IMR-90 (cell line): Measurements from ENCODE around the gene SREBF2. TPM values are rescaled to one million over a fixed set of nuclear protein-coding genes. Genes with fewer than 3 reads are reported as not detected.

Experiments
- ATAC-seq: fragments of 200-7000 bp; cut with Tn5 transposase; 2 replicates; pipeline ENCODE4 v1.9.1; 2020; ENCODE audit warnings: low read depth, mild to moderate bottlenecking, moderate library complexity
- Bru-seq: library from RNA; stranded (reverse); fragments of 400-500 nt; gene quantifications from one replicate; lab custom pipeline; 2021; lab: Mats Ljungman, UMichigan
- BruChase-seq, 2 experiments: library from RNA; stranded (reverse); fragments of 400-500 nt; gene quantifications; one replicate each; lab custom pipeline; 2021; lab: Mats Ljungman, UMichigan
- BruUV-seq: library from RNA; stranded (reverse); fragments of 400-500 nt; replicated peaks from 2 replicates; lab custom pipeline; 2021; lab: Mats Ljungman, UMichigan
- CTCF ChIA-PET: fragments of 300-600 bp; formaldehyde crosslinking; extraction: SDS; loops from one replicate; lab custom pipeline; 2021; ENCODE audit warnings: antibody characterized with exemption; lab: Yijun Ruan, JAX
- POLR2A ChIA-PET: fragments of 300-600 bp; sonication (Branson Sonifier 250); formaldehyde crosslinking; loops from one replicate; lab custom pipeline; 2022; ENCODE audit warnings: antibody characterized with exemption; ENCODE audit not compliant: unreplicated experiment; lab: Charles Lee
- DNase-seq: peaks from one replicate; pipeline ENCODE4 v3.0.0; 2013
- H2AFZ ChIP-seq: replicated peaks from 2 replicates; pipeline ENCODE3; 2013; ENCODE audit warnings: low read length, mild to moderate bottlenecking; ENCODE audit not compliant: poor library complexity
- H2AK5ac ChIP-seq: 2 replicates; pipeline ENCODE4 v1.6.1; 2013; ENCODE audit warnings: low read depth, low read length, inconsistent platforms
- H2AK9ac ChIP-seq: replicated peaks from 2 replicates; pipeline ENCODE3; 2013; ENCODE audit warnings: mild to moderate bottlenecking, low read depth, low read length, moderate library complexity; ENCODE audit not compliant: poor library complexity
- H2BK120ac ChIP-seq: 2 replicates; pipeline ENCODE4 v1.6.1; 2013; ENCODE audit warnings: low read depth, low read length, inconsistent platforms
- H2BK15ac ChIP-seq: 3 replicates; pipeline ENCODE4 v1.6.1; 2013; ENCODE audit warnings: low read depth, low read length, inconsistent platforms
- H2BK20ac ChIP-seq: 2 replicates; pipeline ENCODE4 v1.6.1; 2013; ENCODE audit warnings: low read depth, mild to moderate bottlenecking, inconsistent platforms, low read length, moderate library complexity
- H2BK5ac ChIP-seq: 2 replicates; pipeline ENCODE4 v1.6.1; 2013; ENCODE audit warnings: mild to moderate bottlenecking, low read depth, low read length, inconsistent platforms; ENCODE audit not compliant: poor library complexity, severe bottlenecking
- H3K14ac ChIP-seq: replicated peaks from 2 replicates; pipeline ENCODE4 v1.6.1; 2013; ENCODE audit warnings: low read depth, low read length, inconsistent platforms
- H3K18ac ChIP-seq: 2 replicates; pipeline ENCODE4 v1.6.1; 2013; ENCODE audit warnings: low read depth, low read length, control low read depth
- H3K23ac ChIP-seq: 2 replicates; pipeline ENCODE4 v1.6.1; 2013; ENCODE audit warnings: low read depth, low read length, inconsistent platforms
- H3K27ac ChIP-seq: 2 replicates; pipeline ENCODE4 v1.5.1; 2013; ENCODE audit warnings: mild to moderate bottlenecking, control low read depth, low read length; ENCODE audit not compliant: insufficient read depth
- H3K27me3 ChIP-seq: 2 replicates; pipeline ENCODE4 v1.6.1; 2013; ENCODE audit warnings: low read length; ENCODE audit not compliant: control insufficient read depth, insufficient read depth
- H3K36me3 ChIP-seq: 2 replicates; pipeline ENCODE4 v1.6.1; 2013; ENCODE audit warnings: low read length, mixed read lengths; ENCODE audit not compliant: control insufficient read depth, insufficient read depth
- H3K4ac ChIP-seq: 2 replicates; pipeline ENCODE4 v1.6.1; 2013; ENCODE audit warnings: low read depth, low read length, inconsistent platforms
- H3K4me1 ChIP-seq: 2 replicates; pipeline ENCODE4 v1.6.1; 2013; ENCODE audit warnings: low read length, mixed read lengths; ENCODE audit not compliant: control insufficient read depth, insufficient read depth
- H3K4me2 ChIP-seq: 2 replicates; pipeline ENCODE4 v1.6.1; 2013; ENCODE audit warnings: low read depth, mild to moderate bottlenecking, control low read depth, low read length, moderate library complexity
- H3K4me3 ChIP-seq: 2 replicates; pipeline ENCODE4 v1.5.1; 2013; ENCODE audit warnings: low read depth, mild to moderate bottlenecking, control low read depth, low read length, moderate library complexity; ENCODE audit not compliant: insufficient read depth
- H3K56ac ChIP-seq: 2 replicates; pipeline ENCODE4 v1.6.1; 2013; ENCODE audit warnings: low read length, inconsistent platforms; ENCODE audit not compliant: insufficient read depth; ENCODE audit errors: extremely low read depth
- H3K79me1 ChIP-seq, 2 experiments: 2 replicates each; pipeline ENCODE4 v1.6.1; 2013; ENCODE audit warnings: low read length in 2 of 2, inconsistent platforms in 1 of 2, low read depth in 1 of 2
- H3K9ac ChIP-seq: 2 replicates; pipeline ENCODE4 v1.6.1; 2013; ENCODE audit warnings: low read depth, low read length, control low read depth
- H3K9me1 ChIP-seq: 2 replicates; pipeline ENCODE4 v1.6.1; 2013; ENCODE audit warnings: low read length, inconsistent platforms; ENCODE audit not compliant: insufficient read depth
- H3K9me3 ChIP-seq: 2 replicates; pipeline ENCODE4 v1.6.1; 2013; ENCODE audit warnings: low read length; ENCODE audit not compliant: control insufficient read depth, insufficient read depth
- H4K20me1 ChIP-seq: 2 replicates; pipeline ENCODE4 v1.6.1; 2013; ENCODE audit warnings: low read length, inconsistent platforms; ENCODE audit not compliant: insufficient read depth
- H4K5ac ChIP-seq: 2 replicates; pipeline ENCODE4 v1.6.1; 2013; ENCODE audit warnings: mild to moderate bottlenecking, low read depth, low read length, control low read depth
- H4K8ac ChIP-seq, 2 experiments: 2 replicates each; pipeline ENCODE4 v1.6.1; 2013; ENCODE audit warnings: low read depth in 2 of 2, low read length in 2 of 2, control low read depth in 1 of 2, inconsistent platforms in 1 of 2
- H4K91ac ChIP-seq: 2 replicates; pipeline ENCODE4 v1.6.1; 2013; ENCODE audit warnings: low read depth, low read length, inconsistent platforms; ENCODE audit not compliant: insufficient read depth
- BHLHE40 ChIP-seq: fragments of 150-350 bp; IDR thresholded peaks from 2 replicates; pipeline ENCODE4 v1.6.1; 2016; ENCODE audit warnings: mild to moderate bottlenecking, low read depth, low read length
- CHD1 ChIP-seq: IDR thresholded peaks from 2 replicates; pipeline ENCODE4 v1.6.1; 2012; ENCODE audit warnings: low read depth, low read length, improper control_type of control experiment
- FOS ChIP-seq: fragments of 150-350 bp; IDR thresholded peaks from 2 replicates; pipeline ENCODE4 v1.6.1; 2016; ENCODE audit warnings: low read depth, low read length
- MAFK ChIP-seq: IDR thresholded peaks from 2 replicates; pipeline ENCODE4 v1.6.1; 2012; ENCODE audit warnings: low read depth, low read length, improper control_type of control experiment
- MAZ ChIP-seq: IDR thresholded peaks from 2 replicates; pipeline ENCODE4 v1.6.1; 2012; ENCODE audit warnings: low read depth, mild to moderate bottlenecking, low read length, improper control_type of control experiment, moderate library complexity, borderline replicate concordance
- NFE2L2 ChIP-seq: fragments of 150-350 bp; IDR thresholded peaks from 2 replicates; pipeline ENCODE4 v1.6.1; 2016; ENCODE audit warnings: low read depth, mild to moderate bottlenecking, low read length
- POLR2A ChIP-seq: IDR thresholded peaks from 2 replicates; pipeline ENCODE4 v1.6.1; 2012; ENCODE audit warnings: mild to moderate bottlenecking, low read depth, low read length
- RAD21 ChIP-seq: IDR thresholded peaks from 2 replicates; pipeline ENCODE4 v1.6.1; 2012; ENCODE audit warnings: low read length, improper control_type of control experiment
- RCOR1 ChIP-seq: IDR thresholded peaks from 2 replicates; pipeline ENCODE4 v1.6.1; 2012; ENCODE audit warnings: mild to moderate bottlenecking, low read length, improper control_type of control experiment; ENCODE audit not compliant: insufficient replicate concordance
- SMC3 ChIP-seq: fragments of 150-350 bp; IDR thresholded peaks from 2 replicates; pipeline ENCODE4 v1.6.1; 2016; ENCODE audit warnings: low read depth, mild to moderate bottlenecking, antibody characterized with exemption, low read length, moderate library complexity
- WGBS, 2 experiments: methylation state at CpG; one replicate each; pipeline versions ENCODE4 v1.1.5 to v1.1.7; 2013; ENCODE audit warnings: missing lambda C conversion rate in 2 of 2; ENCODE audit not compliant: insufficient read length in 1 of 2; ENCODE audit errors: extremely low coverage in 2 of 2; 5-methylcytosine and 5-hydroxymethylcytosine counted together
- dilution Hi-C: fragments of 300-500 bp; cut with HindIII; formaldehyde crosslinking; loops from one replicate; pipeline ENCODE4 v1.14.3; 2018; ENCODE audit warnings: low sequenced_read_pairs; ENCODE audit not compliant: unreplicated experiment
- in situ Hi-C: fragments of 300-500 bp; cut with MboI; formaldehyde crosslinking; loops from 3 replicates; pipeline ENCODE4 v1.14.3; 2019; ENCODE audit warnings: low sequenced_read_pairs, inconsistent platforms, mixed read lengths
- intact Hi-C: fragments of 100-400 bp; cut with micrococcal nuclease; formaldehyde crosslinking; loops from 2 replicates; pipeline ENCODE4 v1.10.0; 2022
- long read RNA-seq: library from polyadenylated mRNA; unstranded; transcript quantifications from one replicate; pipeline ENCODE4 v2.0.0, GENCODE V29; 2021; ENCODE audit not compliant: unreplicated experiment
- polyA plus RNA-seq, 3 experiments: library from polyadenylated mRNA; depleted of rRNA; stranded (reverse); fragments of >200 nt; gene quantifications; 2 replicates each; pipeline ENCODE4 v1.2.3, GENCODE V29; 2012; ENCODE audit warnings: low replicate concordance in 1 of 3
- total RNA-seq: library from RNA; depleted of rRNA; stranded (reverse); fragments of >200 nt; gene quantifications from 2 replicates; pipeline ENCODE4 v1.2.3, GENCODE V29; 2012; rRNA removed
- TF ChIP-seq, protein P1 (sequence below): conservative IDR thresholded peaks from 2 replicates; pipeline ENCODE4 v1.5.1; 2012; ENCODE audit warnings: mild to moderate bottlenecking, low read depth, low read length, improper control_type of control experiment
- TF ChIP-seq, protein P2 (sequence below): fragments of 150-350 bp; IDR thresholded peaks from 2 replicates; pipeline ENCODE4 v1.6.1; 2016; ENCODE audit warnings: low read depth, mild to moderate bottlenecking, low read length, moderate library complexity, borderline replicate concordance

Gene SREBF2
- 8.1 and 9.2 TPM in 2 replicates for total RNA-seq
- polyA plus RNA-seq (2012; rRNA removed), result 47.4 and 50.1 TPM in 2 replicates
- 40.1 and 52.1 TPM in 2 replicates for polyA plus RNA-seq (2012; cell fraction: cytosol; rRNA removed)
- 62.2 and 101 TPM in 2 replicates for polyA plus RNA-seq (2012; cell fraction: nucleus; rRNA removed; ENCODE audit: low replicate concordance)
- Bru-seq, nascent RNA, result percentile 72 among the genes with signal in this experiment
- percentile 79 among the genes with signal in this experiment for BruChase-seq, experiment 1, labeled RNA remaining after a 6-hour chase
- BruChase-seq, experiment 2, labeled RNA remaining after a 2-hour chase, result percentile 74 among the genes with signal in this experiment
- long read RNA-seq, full-length matches to known transcripts, result 5 of 42 reads
- long read RNA-seq, partial matches to known transcripts, result 30 of 42 reads
- long read RNA-seq, other reads (novel, unspliced or antisense), result 7 of 42 reads

DNA sequence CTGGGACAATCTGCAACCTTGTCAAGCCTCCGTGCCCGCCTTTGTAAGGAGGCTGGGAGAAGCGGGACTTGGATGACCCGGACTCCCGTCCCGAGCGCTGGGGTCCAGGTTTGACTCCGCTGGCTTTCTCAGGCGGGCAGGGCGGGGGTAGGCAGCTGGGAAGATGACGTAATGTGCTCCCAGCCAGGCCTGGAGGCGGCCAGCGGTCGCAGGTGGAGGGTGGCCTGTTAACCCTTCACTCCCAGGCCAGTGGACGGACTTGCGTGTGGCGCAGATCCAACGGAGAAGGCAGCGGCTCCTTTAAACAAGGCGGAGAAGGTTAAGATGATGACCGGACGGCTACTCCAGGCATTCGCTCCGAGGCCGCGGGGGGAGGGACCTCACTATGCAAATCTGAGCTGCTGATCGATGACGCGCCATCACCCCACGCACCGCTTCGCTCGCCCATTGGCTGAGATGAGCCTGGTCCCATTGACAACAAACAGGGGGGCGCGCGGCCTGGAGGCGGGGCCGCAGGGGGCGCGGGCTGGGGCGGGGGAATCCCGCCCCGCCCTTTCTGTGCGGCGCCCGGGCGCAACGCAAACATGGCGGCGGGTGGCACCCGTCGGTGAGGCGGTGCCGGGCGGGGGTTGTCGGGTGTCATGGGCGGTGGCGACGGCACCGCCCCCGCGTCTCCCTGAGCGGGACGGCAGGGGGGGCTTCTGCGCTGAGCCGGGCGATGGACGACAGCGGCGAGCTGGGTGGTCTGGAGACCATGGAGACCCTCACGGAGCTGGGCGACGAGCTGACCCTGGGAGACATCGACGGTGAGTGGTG is at the start of gene SREBF2:
TSS of gene SREBF2 (plus strand) at position 553 of the 816 bp plus-strand sequence. CDS start at position 719, 166 bp downstream.
- no TSS peak for BruUV-seq
- Histone ChIP-seq H2AFZ (peak within 1 kb of the TSS; percentile 97), H3K4me3 (peak within 1 kb of the TSS; percentile 83), H3K23ac (peak within 1 kb of the TSS; percentile 77; the same call in 1 of the 2 replicates), H3K27ac (peak within 1 kb of the TSS; percentile 72), H3K9me3 (no peaks in the 10 kb centered on the region), H3K4me2 (peak within 1 kb of the TSS; percentile 84), H2BK15ac (peak within 1 kb of the TSS; percentile 22; the same call in 1 of the 3 replicates), H4K20me1 (peaks cover 13% of the 10 kb centered on the region; the same call in 1 of the 2 replicates), H3K9ac (peak within 1 kb of the TSS; percentile 71), H2BK20ac (peak within 1 kb of the TSS; percentile 36; the same call in 1 of the 2 replicates), H3K4me1 (no peaks in the 10 kb centered on the region), H3K79me1 (peaks cover 10 to 39% of the 10 kb centered on the region in 2 experiments; a peak in 3 of 4 replicates), H3K56ac (peak within 1 kb of the TSS; percentile 70; the same call in 1 of the 2 replicates), H3K27me3 (no peaks in the 10 kb centered on the region), H2BK5ac (peak within 1 kb of the TSS; percentile 84), H3K14ac (peak within 1 kb of the TSS; percentile 77), H4K91ac (peak within 1 kb of the TSS; percentile 75), H3K36me3 (peaks cover 3% of the 10 kb centered on the region; the same call in 1 of the 2 replicates), H4K5ac (peak within 1 kb of the TSS; percentile 21), H3K4ac (peak within 1 kb of the TSS; percentile 87), H2AK5ac (peak within 1 kb of the TSS; percentile 72; the same call in 1 of the 2 replicates), H2AK9ac (peak within 1 kb of the TSS; percentile 98), H3K9me1 (no peaks in the 10 kb centered on the region), H4K8ac (peak within 1 kb of the TSS in 1 of 2 experiments; percentile 89; a peak in 2 of 4 replicates), H3K18ac (peak within 1 kb of the TSS; percentile 49), H2BK120ac (peak within 1 kb of the TSS; percentile 82)
- peak; percentile 99 for DNase-seq
- peak; percentile 98 for ATAC-seq
- POLR2A ChIA-PET, result interaction anchor here (0.6 kb wide), 2 partner anchors 19 to 146 kb away, joined by 5 to 6 read pairs; no protein-coding TSS in a partner anchor
- in situ Hi-C loops, result no loop called here
- intact Hi-C loops, result no loop called here
- dilution Hi-C loops, result no loop called here
- 0% methylated on average over 46 of the region's 75 CpGs; no CpG with 5 or more reads in 1 of the 2 experiments for WGBS, 2 experiments
- CTCF ChIA-PET, result interaction anchor here (0.8 kb wide), 1 partner anchor 24 kb away, joined by 3 read pairs; no protein-coding TSS in a partner anchor
- TF ChIP-seq SMC3, result no peak
- peak; percentile 72; the same call in 1 of the 2 replicates for TF ChIP-seq POLR2A
- TF ChIP-seq FOS, result peak; percentile 2; the same call in 1 of the 2 replicates
- TF ChIP-seq MAZ, result peak; percentile 78
- peak; percentile 5; the same call in 1 of the 2 replicates for TF ChIP-seq BHLHE40
- TF ChIP-seq, protein P1, sequence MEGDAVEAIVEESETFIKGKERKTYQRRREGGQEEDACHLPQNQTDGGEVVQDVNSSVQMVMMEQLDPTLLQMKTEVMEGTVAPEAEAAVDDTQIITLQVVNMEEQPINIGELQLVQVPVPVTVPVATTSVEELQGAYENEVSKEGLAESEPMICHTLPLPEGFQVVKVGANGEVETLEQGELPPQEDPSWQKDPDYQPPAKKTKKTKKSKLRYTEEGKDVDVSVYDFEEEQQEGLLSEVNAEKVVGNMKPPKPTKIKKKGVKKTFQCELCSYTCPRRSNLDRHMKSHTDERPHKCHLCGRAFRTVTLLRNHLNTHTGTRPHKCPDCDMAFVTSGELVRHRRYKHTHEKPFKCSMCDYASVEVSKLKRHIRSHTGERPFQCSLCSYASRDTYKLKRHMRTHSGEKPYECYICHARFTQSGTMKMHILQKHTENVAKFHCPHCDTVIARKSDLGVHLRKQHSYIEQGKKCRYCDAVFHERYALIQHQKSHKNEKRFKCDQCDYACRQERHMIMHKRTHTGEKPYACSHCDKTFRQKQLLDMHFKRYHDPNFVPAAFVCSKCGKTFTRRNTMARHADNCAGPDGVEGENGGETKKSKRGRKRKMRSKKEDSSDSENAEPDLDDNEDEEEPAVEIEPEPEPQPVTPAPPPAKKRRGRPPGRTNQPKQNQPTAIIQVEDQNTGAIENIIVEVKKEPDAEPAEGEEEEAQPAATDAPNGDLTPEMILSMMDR, result no peak
- no peak for TF ChIP-seq MAFK
- TF ChIP-seq RCOR1, result no peak
- TF ChIP-seq NFE2L2, result no peak
- TF ChIP-seq, protein P2, sequence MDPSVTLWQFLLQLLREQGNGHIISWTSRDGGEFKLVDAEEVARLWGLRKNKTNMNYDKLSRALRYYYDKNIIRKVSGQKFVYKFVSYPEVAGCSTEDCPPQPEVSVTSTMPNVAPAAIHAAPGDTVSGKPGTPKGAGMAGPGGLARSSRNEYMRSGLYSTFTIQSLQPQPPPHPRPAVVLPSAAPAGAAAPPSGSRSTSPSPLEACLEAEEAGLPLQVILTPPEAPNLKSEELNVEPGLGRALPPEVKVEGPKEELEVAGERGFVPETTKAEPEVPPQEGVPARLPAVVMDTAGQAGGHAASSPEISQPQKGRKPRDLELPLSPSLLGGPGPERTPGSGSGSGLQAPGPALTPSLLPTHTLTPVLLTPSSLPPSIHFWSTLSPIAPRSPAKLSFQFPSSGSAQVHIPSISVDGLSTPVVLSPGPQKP, result no peak
- no peak for TF ChIP-seq RAD21
- TF ChIP-seq CHD1, result no peak
